HG03025 (cell line): ENCODE data around the gene NRGN.

ENCODE experiments used
- ATAC-seq: cut with Tn5 transposase; IDR thresholded peaks from one replicate; pipeline ENCODE4 v1.9.1; 2021; ENCODE audit warnings: mild to moderate bottlenecking, moderate library complexity; ENCODE audit not compliant: unreplicated experiment, low FRiP score

Gene NRGN

DNA sequence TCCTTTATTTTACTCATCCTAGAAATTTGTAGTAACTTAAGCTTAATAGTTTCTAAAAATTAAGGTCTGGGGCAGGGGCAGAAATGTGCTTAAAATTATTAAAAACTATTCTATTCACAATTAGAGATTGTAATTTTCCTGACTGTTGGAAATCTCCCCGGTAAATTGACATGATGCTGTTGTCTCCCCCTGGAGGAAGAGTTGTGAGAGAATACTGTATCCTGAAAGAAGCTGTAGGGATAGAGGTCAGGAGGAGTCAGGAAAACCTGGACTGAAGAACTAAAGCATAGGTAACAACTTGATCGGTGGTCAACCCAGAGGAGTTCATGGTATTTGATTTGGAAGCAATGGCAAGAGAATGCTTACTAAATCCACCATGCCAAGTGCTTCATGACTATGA, 38.5 kb downstream of the NRGN start:
- ATAC-seq, result no peak

DNA sequence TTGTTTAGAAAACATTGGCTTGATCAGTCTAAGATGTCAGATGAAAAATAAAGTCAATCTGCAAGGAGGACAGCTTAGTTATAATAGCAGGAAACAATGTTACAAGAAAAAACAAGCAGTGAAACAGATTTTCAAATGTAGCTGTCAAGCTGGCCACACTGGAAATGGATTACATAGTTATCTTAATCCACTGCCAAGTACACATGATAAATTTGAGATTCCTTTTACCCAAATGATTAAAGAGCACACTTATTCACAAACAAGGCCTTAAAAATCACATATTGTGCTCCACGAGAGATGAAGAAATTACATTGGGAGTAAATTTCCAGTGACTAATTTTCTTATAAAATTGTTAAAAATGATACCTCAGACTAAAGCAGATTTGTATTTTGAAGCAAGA, 39.8 kb downstream of the NRGN start:
- no peak for ATAC-seq

DNA sequence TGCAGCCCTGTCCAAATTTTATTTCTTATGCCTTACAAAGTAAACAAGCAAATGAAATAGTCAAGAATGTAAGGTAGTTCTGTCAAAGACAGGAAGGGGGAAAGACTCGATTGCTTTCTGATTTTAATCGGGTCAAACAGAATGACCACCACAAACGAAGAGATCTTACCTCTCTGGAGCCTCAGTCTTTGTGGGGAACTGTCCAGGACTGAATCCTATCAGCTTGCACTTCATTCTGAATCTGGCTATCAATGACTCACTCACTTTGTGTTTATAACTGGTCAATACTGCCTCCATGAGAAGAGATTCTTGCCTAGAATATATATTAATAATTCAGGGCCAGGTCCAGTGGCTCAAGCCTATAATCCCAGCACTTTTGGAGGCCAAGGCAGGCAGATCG, 43.3 kb downstream of the NRGN start:
- ATAC-seq, result no peak

- no peak for ATAC-seq
Observed at GRCh38 chr11:124784051-124784450, 44.3 kb downstream of the NRGN start.

DNA sequence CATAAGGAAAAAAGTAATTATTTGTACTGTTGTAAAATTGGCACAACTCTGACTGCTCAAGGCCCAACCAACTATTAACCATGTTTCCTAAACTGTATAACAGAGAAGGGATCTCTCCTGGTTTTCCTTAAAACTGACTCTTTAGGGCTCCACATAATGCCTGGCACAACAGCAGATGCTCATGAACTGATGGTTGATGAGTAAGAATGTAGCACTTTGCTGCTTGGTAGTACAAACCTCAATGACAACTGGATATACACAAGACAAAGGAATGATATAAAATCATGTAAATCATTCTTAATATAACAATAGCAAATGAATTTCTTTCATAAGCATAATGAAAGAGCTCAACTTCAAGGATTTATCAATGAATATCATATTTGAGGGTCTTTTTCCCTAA, 48.8 kb downstream of the NRGN start:
- no peak for ATAC-seq

- peak; percentile 67 for ATAC-seq
Observed at GRCh38 chr11:124791626-124792341, 52.0 kb downstream of the NRGN start.

GRCh38 chr11:124793466-124794278, 53.9 kb downstream of the NRGN start:
- no peak for ATAC-seq

DNA sequence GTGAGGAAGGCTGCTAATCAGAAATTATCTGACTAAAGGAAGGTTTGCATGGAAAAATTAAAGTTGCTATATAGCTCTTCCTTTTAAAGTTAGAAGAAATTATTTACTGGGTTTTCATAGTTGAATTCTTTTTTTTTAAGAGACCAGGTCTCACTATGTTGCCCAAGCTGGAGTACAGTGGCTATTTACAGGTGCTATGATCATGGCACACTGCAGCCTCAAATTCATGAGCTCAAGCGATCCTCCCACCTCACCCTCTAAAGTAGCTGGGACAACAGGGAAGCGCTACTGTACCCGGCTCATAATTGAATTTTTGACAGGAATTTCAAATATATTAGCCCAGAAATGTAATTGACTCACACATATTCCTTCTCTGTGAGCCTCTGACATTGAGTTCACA, 56.6 kb downstream of the NRGN start:
- no peak for ATAC-seq
